Measurements from ENCODE around the gene GNAT1. TPM values are rescaled to one million over a fixed set of nuclear protein-coding genes. Genes with fewer than 3 reads are reported as not detected.

The GNAT1 gene
- total RNA-seq, 4 donors from 2014 or later, result not detected

DNA sequence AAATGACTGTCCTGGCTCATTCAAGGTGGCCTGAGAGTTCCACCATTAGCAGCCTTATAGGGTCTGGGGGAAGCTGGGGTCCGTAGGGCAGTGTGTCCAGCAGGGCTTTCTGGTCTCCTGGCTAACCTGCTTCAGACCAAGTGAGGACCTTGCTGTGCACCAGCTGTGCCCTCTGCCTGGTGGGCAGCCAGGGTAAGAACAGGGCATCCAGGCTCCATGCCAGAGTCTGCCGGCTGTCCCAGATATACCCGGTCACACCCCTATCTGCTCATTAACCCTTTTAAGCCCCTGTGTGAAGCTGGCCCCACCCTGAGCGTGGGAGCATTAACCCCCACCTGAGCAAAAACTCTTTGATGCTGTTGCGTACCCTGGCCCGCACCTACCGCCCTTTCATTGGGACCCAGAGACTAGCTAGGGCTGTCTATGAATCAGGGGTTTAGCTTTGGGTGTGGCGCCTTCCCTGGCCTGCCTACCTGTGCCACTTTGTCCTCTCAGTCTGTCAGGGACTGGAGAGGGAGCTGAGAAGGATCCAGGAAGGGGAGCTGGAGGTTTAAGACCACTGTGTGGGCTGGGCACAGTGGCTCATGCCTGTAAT lies 18.7 kb upstream of the GNAT1 start:
- Histone ChIP-seq H3K27ac (no peak overlapping the region), H3K4me1 (peaks cover 17 to 47% of the 10 kb centered on the region in 2 donors), H3K9me3 (no peaks in the 10 kb centered on the region), H3K4me3 (replicated peaks in 1 of 3) (no peak overlapping the region), H3K36me3 (peaks cover 6 to 11% of the 10 kb centered on the region in 2 donors), H3K27me3 (no peaks in the 10 kb centered on the region)
- 73 to 81% methylated on average over 6 to 7 of the region's 8 CpGs for WGBS, 2 donors
- TF ChIP-seq POLR2A (IDR thresholded peaks at IDR 0.05) (no peak), CTCF (IDR thresholded peaks at IDR 0.05) (no peak)
- DNase-seq, result no peak
- intact Hi-C loops (cut with DNase I), result no loop called here

GRCh38 chr3:50173685-50174516 lies 17.5 kb upstream of the GNAT1 start:
- H3K9me3 ChIP-seq, result no peaks in the 10 kb centered on the region
- TF ChIP-seq CTCF (IDR thresholded peaks at IDR 0.05) (no peak), POLR2A (IDR thresholded peaks at IDR 0.05) (no peak)
- H3K4me3 ChIP-seq (replicated peaks in 1 of 3), result no peak overlapping the region
- H3K27me3 ChIP-seq, result no peaks in the 10 kb centered on the region
- intact Hi-C loops (cut with DNase I), result no loop called here
- H3K4me1 ChIP-seq, result peaks cover 10 to 35% of the 10 kb centered on the region in 2 donors
- DNase-seq, result no peak
- peaks cover 6 to 11% of the 10 kb centered on the region in 2 donors for H3K36me3 ChIP-seq
- H3K27ac ChIP-seq, result no peak overlapping the region
- 89 to 90% methylated on average over 19 to 26 of the region's 29 CpGs for WGBS, 2 donors

- H3K36me3 ChIP-seq, result peaks cover 6 to 11% of the 10 kb centered on the region in 2 donors
- 88 to 96% methylated on average over 6 to 7 of the region's 7 CpGs for WGBS, 2 donors
- no peaks in the 10 kb centered on the region for H3K9me3 ChIP-seq
- intact Hi-C loops (cut with DNase I), result no loop called here
- H3K4me3 ChIP-seq (replicated peaks in 1 of 3), result no peak overlapping the region
- DNase-seq, result no peak
- H3K27me3 ChIP-seq, result no peaks in the 10 kb centered on the region
- TF ChIP-seq CTCF (IDR thresholded peaks at IDR 0.05), result no peak
- no peak for TF ChIP-seq POLR2A (IDR thresholded peaks at IDR 0.05)
- peaks cover 4 to 29% of the 10 kb centered on the region in 2 donors for H3K4me1 ChIP-seq
- H3K27ac ChIP-seq, result no peak overlapping the region
These were observed 16.9 kb upstream of the GNAT1 start for GRCh38 chr3:50174517-50174895.

DNA sequence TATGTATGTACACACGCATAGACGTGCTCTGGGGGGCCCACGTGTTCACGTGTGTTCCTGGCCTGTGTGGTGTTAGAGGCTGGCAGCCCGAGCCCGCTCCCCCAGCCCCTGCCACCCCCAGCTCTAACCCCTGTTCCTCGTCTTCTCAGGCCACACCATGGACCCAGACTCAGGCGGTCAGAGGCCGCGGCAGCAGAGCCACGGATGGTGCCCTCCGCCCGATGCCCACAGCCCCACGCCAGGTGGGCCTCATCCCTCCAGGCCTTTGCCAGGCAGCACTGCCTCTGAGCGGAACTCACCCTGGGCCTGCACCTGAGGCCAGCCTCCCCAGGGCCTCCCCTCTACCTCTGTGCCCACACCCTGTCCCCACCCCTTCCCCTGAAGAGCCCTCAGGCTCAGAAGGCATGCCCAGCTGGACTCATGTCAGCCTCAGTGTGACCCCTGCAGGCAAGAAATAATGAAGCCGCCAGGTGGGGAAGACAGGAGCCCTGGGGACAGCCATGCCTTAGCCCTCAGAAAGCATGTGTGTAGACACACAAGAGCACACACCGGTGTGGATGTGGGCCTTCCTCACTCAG lies 16.4 kb upstream of the GNAT1 start:
- Histone ChIP-seq H3K9me3 (no peaks in the 10 kb centered on the region), H3K4me3 (replicated peaks in 1 of 3) (no peak overlapping the region), H3K27me3 (no peaks in the 10 kb centered on the region), H3K4me1 (peaks cover 0 to 24% of the 10 kb centered on the region in 2 donors), H3K36me3 (peaks cover 6 to 11% of the 10 kb centered on the region in 2 donors), H3K27ac (no peak overlapping the region)
- TF ChIP-seq POLR2A (IDR thresholded peaks at IDR 0.05) (no peak), CTCF (IDR thresholded peaks at IDR 0.05) (no peak)
- 88 to 94% methylated on average over 10 to 17 of the region's 17 CpGs for WGBS, 2 donors
- intact Hi-C loops (cut with DNase I), result no loop called here
- no peak for DNase-seq

GRCh38 chr3:50177346-50177745 lies 14.1 kb upstream of the GNAT1 start:
- no peaks in the 10 kb centered on the region for H3K9me3 ChIP-seq
- no peak for DNase-seq
- TF ChIP-seq CTCF (IDR thresholded peaks at IDR 0.05) (no peak), POLR2A (IDR thresholded peaks at IDR 0.05) (no peak)
- intact Hi-C loops (cut with DNase I), result no loop called here
- no peaks in the 10 kb centered on the region for H3K27me3 ChIP-seq
- no peak overlapping the region for H3K4me3 ChIP-seq (replicated peaks in 1 of 3)
- 66% methylated on average over 2 of the region's 2 CpGs; no CpG with 5 or more reads in 1 of the 2 donors for WGBS, 2 donors
- H3K27ac ChIP-seq, result no peak overlapping the region
- H3K4me1 ChIP-seq, result peaks cover 0 to 6% of the 10 kb centered on the region in 2 donors
- H3K36me3 ChIP-seq, result peaks cover 6 to 11% of the 10 kb centered on the region in 2 donors

Measured in thyroid gland (tissue), 4 donors.